SK-N-MC (cell line): ENCODE results near the gene C11orf58.

Experiments
- DNase-seq: peaks from one replicate; pipeline ENCODE4 v3.0.0-alpha.2; 2011; ENCODE audit warnings: low read depth, low spot score
- H3K27ac ChIP-seq: fragments of 200-600 bp; sonication (generic); 2 replicates; pipeline ENCODE4 v1.5.1; 2016; ENCODE audit warnings: mixed run types
- H3K36me3 ChIP-seq: fragments of 200-600 bp; sonication (generic); 2 replicates; pipeline ENCODE4 v1.6.1; 2017; ENCODE audit warnings: antibody characterized with exemption, low read length, mixed read lengths; ENCODE audit not compliant: insufficient read depth
- H3K4me3 ChIP-seq: fragments of 200-600 bp; sonication (generic); 2 replicates; pipeline ENCODE4 v1.5.1; 2016
- H3K9ac ChIP-seq: fragments of 200-600 bp; sonication (generic); 2 replicates; pipeline ENCODE4 v1.8.0; 2017; ENCODE audit warnings: mixed run types, mixed read lengths; ENCODE audit not compliant: insufficient read length
- H3K9me3 ChIP-seq: fragments of 200-600 bp; sonication (generic); 2 replicates; pipeline ENCODE4 v1.6.1; 2017; ENCODE audit warnings: low read depth, mild to moderate bottlenecking, antibody characterized with exemption, low read length, moderate library complexity, mixed read lengths
- EZH2 ChIP-seq: fragments of 200-600 bp; sonication (generic); IDR thresholded peaks from one replicate; pipeline ENCODE4 v1.6.1; 2017; ENCODE audit warnings: antibody characterized with exemption
- FOXP2 ChIP-seq: optimal IDR thresholded peaks from 2 replicates; pipeline ENCODE3; 2011; ENCODE audit warnings: mild to moderate bottlenecking, moderate library complexity; ENCODE audit not compliant: insufficient read depth; ENCODE audit errors: extremely low read length, control extremely low read depth
- POLR2AphosphoS5 ChIP-seq: IDR thresholded peaks from 2 replicates; pipeline ENCODE4 v1.6.1; 2012; ENCODE audit warnings: mild to moderate bottlenecking, low read depth, low read length, borderline replicate concordance

Gene C11orf58

DNA sequence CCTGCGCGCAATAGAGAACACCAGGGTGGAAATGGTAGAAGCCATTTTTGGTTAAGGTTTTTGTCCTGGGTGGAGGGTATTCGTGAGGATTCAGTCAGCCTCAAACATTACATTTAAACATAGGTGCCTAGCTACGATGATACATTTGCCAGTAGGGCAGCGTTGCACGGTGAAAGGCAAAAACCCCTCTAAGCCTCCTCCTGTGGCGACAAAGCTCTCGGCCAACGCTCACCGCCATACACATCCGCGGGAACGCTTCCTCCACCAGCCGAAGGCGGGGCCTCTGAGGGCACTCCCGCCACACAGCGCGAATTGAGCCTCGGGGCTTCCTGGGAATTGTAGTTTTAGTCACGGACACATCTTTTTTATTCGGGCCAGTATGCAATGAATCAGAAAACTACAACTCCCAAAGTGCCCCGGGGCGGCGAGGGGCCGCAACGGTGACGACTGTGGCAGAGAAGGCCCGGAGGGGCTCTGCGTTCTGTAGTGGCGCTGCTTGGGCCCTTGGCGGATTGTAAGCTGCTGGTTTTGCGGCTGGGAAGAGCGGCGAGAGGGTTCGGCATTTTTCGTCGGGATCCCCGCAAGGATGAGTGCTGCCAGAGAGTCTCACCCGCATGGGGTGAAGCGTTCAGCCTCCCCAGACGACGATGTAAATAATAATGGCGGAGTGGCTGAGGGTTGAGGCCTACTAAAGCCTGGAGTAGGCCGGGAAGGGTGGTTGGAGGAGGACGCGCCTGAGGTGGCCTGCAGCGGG lies at the start of gene C11orf58:
Gene C11orf58, plus strand, starts transcription at position 455 of the 754 bp plus-strand sequence. Its CDS starts 132 bp downstream, at position 587.
- peak within 1 kb of the TSS; percentile 84 for H3K27ac ChIP-seq
- H3K36me3 ChIP-seq: peaks cover 37% of the 10 kb centered on the region

DNA sequence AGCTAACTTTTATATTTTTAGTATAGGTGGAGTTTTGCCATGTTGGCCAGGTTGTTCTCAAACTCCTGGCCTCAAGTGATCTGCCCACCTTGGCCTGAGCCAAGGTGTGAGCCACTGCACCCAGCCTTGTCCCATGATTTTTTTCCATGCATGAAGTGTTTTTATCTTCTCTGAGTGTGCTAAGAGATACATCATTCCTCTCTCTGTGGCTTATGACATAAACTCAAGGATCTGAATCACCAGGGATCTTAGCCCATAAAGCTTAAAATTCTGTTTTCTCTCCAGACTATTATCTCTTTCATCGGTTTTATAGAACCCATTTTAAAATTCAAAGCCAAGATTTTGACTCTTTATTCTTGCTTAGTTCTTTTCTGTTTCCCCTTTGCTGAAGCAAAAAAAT lies 48.4 kb upstream of the C11orf58 start:
- no peak for TF ChIP-seq POLR2AphosphoS5
- no peak for TF ChIP-seq EZH2
- TF ChIP-seq FOXP2: no peak
- H3K9me3 ChIP-seq: no peaks in the 10 kb centered on the region

More for the DNA sequence above, at the start of gene C11orf58:
- peak; percentile 98 for DNase-seq
- TF ChIP-seq POLR2AphosphoS5 (peak; percentile 95), EZH2 (no peak)
- H3K4me3 ChIP-seq: peak within 1 kb of the TSS; percentile 82
- H3K9me3 ChIP-seq: no peaks in the 10 kb centered on the region
- H3K9ac ChIP-seq: peak within 1 kb of the TSS; percentile 97

DNA sequence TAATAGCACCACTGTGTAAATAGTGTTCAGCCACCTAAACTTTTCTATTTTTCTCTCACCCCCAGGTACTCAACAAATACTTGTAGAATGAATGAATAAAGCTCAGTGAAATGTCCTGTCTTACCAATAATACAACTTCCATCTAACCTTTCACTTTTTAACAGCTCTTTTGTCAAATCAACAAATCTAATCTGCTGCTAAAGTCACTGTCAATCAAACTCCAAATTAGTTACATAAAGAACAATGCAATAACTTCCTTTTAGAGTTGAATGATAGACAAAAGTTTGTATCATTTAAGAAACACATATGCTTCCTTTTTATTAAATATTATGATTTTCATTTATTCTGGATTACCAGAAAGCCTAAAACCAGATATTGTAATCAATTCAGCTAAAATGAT lies 34.7 kb upstream of the C11orf58 start:
- DNase-seq: no peak
- Histone ChIP-seq H3K9ac (no peak overlapping the region), H3K9me3 (no peaks in the 10 kb centered on the region), H3K36me3 (no peaks in the 10 kb centered on the region), H3K27ac (no peak overlapping the region), H3K4me3 (no peak overlapping the region)
- no peak for TF ChIP-seq FOXP2
- no peak for TF ChIP-seq EZH2
- TF ChIP-seq POLR2AphosphoS5: no peak

More for the DNA sequence above, 48.4 kb upstream of the C11orf58 start:
- no peak for DNase-seq
- no peaks in the 10 kb centered on the region for H3K36me3 ChIP-seq
- no peak overlapping the region for H3K4me3 ChIP-seq
- H3K27ac ChIP-seq: no peak overlapping the region
- no peak overlapping the region for H3K9ac ChIP-seq

DNA sequence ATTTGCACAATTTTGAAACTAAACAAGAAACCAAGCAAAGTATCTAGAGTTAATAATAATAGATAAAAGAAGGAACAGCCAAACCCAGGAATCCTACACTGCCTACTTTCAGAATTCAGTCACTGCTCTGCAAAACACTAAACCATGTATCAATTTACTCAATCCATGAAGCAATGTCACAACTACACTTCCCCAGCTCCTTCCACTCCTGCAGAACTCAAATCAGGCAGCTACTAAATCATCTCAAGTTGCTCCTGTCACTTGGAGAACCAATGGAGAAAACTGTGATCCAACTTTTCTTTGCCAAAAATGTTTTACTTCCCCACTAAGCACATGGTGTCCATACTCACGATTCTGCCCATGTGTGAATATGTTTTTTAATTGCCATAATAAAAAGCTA lies 24.9 kb upstream of the C11orf58 start:
- H3K4me3 ChIP-seq: no peak overlapping the region
- no peak overlapping the region for H3K27ac ChIP-seq
- no peaks in the 10 kb centered on the region for H3K36me3 ChIP-seq
- DNase-seq: no peak
- no peaks in the 10 kb centered on the region for H3K9me3 ChIP-seq
- no peak overlapping the region for H3K9ac ChIP-seq
- no peak for TF ChIP-seq POLR2AphosphoS5
- TF ChIP-seq FOXP2: no peak
- no peak for TF ChIP-seq EZH2

DNA sequence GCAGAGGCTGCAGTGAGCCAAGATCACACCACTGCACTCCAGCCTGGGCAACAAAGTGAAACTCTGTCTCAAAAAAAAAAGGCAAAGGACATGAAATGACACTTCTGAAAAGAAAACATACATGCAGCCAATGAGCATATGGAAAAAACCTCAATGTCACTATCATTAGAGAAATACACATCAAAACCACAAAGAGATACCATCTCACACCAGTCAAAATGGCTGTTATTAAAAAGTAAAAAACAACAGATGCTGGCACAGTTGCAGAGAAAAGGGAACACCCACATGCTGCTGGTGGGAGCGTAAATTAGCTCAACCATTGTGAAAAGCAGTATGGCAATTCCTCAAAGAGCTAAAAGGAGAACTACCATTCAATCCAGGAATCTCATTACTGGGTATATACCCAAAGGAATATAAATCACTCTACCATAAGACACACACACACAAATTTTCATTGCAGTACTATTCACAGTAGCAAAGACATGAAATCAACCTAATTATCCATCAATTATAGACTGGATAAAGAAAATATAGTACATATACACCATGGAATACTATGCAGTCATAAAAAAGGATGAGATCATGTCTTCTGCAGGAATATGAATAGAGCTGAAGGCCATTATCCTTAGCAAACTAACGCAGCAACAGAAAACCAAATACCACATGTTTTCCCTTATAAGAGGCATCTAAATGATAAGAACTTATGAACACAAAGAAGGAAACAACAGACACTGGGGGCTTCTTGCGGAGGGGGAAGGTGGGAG lies 15.7 kb upstream of the C11orf58 start:
- Histone ChIP-seq H3K9me3 (no peaks in the 10 kb centered on the region), H3K36me3 (no peaks in the 10 kb centered on the region), H3K9ac (no peak overlapping the region), H3K4me3 (no peak overlapping the region), H3K27ac (no peak overlapping the region)
- TF ChIP-seq FOXP2: no peak
- no peak for TF ChIP-seq POLR2AphosphoS5
- TF ChIP-seq EZH2: no peak
- no peak for DNase-seq

DNA sequence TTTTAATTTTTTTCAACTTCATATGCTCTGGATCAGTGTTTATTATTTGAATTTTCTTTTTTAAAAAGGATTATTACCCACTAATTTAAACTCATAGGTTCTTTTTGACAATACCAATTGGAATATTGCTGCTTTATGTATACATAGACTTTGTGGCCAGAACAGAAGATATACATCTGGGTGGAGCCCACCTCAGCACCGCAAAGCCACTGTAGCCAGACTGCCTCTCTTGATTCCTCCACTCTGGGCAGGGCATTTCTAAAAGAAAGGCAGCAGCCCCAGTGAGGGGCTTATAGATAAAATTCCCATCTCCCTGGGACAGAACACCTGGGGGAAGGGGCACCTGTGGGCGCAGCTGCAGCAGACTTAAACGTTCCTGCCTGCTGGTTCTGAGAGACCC lies 10.6 kb upstream of the C11orf58 start:
- TF ChIP-seq POLR2AphosphoS5 (no peak), FOXP2 (no peak), EZH2 (no peak)
- no peak overlapping the region for H3K27ac ChIP-seq
- H3K9ac ChIP-seq: no peak overlapping the region
- H3K36me3 ChIP-seq: no peaks in the 10 kb centered on the region
- H3K4me3 ChIP-seq: no peak overlapping the region
- H3K9me3 ChIP-seq: no peaks in the 10 kb centered on the region
- DNase-seq: no peak

DNA sequence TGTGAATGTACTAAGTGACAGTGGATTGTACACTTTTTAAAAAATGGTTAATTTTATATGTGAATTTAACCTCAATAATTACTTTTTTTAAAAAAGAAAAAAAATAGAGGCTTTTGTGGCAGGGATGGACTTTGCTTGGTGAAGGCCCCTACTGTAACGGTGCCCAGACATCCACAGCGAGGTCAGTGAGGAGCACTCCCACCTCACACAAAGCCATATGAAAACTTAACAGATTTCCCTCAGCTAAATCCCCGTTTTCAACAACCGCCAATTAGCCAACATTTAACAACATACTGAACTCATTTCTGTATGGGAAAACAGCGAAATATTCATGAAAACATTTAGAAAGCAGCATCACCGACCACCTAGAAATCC lies 642 bp upstream of the C11orf58 start:
- peak overlapping the region; percentile 82 for H3K4me3 ChIP-seq
- peaks cover 31% of the 10 kb centered on the region for H3K36me3 ChIP-seq
- DNase-seq: no peak
- TF ChIP-seq EZH2: no peak
- TF ChIP-seq POLR2AphosphoS5: no peak
- TF ChIP-seq FOXP2: no peak
- peak overlapping the region; percentile 97 for H3K9ac ChIP-seq
- H3K27ac ChIP-seq: peak overlapping the region; percentile 84
- no peaks in the 10 kb centered on the region for H3K9me3 ChIP-seq

DNA sequence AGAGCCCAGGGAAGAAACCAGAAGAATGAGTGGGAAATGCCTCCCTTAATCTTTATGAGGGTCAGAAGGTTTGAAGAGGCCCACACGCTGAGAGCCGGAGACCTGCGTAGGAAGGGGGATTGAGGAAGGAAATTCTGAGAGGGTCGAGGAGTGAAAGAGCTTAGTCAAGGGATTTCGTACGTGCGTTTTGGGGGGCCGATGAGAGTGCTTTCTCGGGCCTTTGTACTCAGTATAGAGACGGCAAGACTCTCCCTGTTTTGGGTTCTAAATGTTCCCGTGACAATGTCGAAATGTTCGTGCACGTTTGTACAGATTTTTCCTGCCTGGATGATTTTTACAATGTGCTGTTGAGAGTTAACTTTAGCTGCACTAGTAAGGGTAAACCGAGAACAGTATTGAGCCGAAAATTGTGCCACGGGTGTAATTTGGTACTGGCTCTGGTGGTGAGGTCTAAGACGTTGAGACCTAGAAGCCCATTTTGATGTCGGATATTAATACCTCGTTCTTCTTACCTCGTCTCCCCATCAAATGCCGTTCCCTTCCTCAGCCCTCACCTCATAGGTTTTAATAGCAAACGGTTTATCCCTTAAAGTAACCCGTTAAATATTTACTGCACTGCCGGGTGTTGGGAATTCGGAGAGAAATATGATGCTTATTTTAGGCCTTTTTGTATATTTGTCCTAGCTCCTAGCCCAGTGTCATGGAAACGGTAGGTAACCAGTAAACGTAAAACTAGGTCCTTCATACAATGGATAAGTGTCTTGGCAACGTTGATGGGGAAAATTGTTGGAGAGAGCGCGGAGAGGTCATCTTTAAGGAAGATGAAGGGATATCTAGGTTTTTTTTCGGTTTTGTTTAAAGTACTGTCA lies 734 bp downstream of the C11orf58 start:
- Histone ChIP-seq H3K9me3 (no peaks in the 10 kb centered on the region), H3K9ac (peak overlapping the region; percentile 97), H3K4me3 (peak overlapping the region; percentile 82), H3K27ac (peak overlapping the region; percentile 84), H3K36me3 (peaks cover 41% of the 10 kb centered on the region)
- no peak for DNase-seq
- TF ChIP-seq EZH2: no peak
- TF ChIP-seq POLR2AphosphoS5: no peak
- TF ChIP-seq FOXP2: no peak
